Measurements from ENCODE around the gene ELMO3.

The ELMO3 gene

GRCh38 chr16:67199808-67200198 lies 872 bp downstream of the ELMO3 start:
- DNase-seq = no peak

- no peak for DNase-seq
Observed at GRCh38 chr16:67200491-67200890, 1.6 kb downstream of the ELMO3 start.

- DNase-seq = no peak
Observed at GRCh38 chr16:67201411-67202345, 2.7 kb downstream of the ELMO3 start.

- no peak for DNase-seq
Observed at GRCh38 chr16:67202426-67202825, 3.5 kb downstream of the ELMO3 start.

- no peak for DNase-seq
Observed at GRCh38 chr16:67202956-67203493, 4.1 kb downstream of the ELMO3 start.

GRCh38 chr16:67204076-67204475 lies 5.1 kb downstream of the ELMO3 start:
- no peak for DNase-seq

GRCh38 chr16:67206129-67206837 lies 7.4 kb downstream of the ELMO3 start:
- DNase-seq = no peak

GRCh38 chr16:67206838-67207248 lies 7.9 kb downstream of the ELMO3 start:
- DNase-seq = no peak

GRCh38 chr16:67207249-67208091 lies 8.5 kb downstream of the ELMO3 start:
- DNase-seq = no peak

GRCh38 chr16:67208154-67208896 lies 9.4 kb downstream of the ELMO3 start:
- DNase-seq = no peak

GRCh38 chr16:67209565-67209964 lies 10.6 kb downstream of the ELMO3 start:
- no peak for DNase-seq

GRCh38 chr16:67210069-67210937 lies 11.4 kb downstream of the ELMO3 start:
- DNase-seq = no peak

GRCh38 chr16:67211674-67212073 lies 12.7 kb downstream of the ELMO3 start:
- no peak for DNase-seq

GRCh38 chr16:67212766-67213165 lies 13.8 kb downstream of the ELMO3 start:
- no peak for DNase-seq

- DNase-seq = no peak
Observed at GRCh38 chr16:67213197-67214019, 14.5 kb downstream of the ELMO3 start.

- no peak for DNase-seq
Observed at GRCh38 chr16:67215706-67216105, 16.8 kb downstream of the ELMO3 start.

- no peak for DNase-seq
Observed at GRCh38 chr16:67216612-67217490, 17.9 kb downstream of the ELMO3 start.

- no peak for DNase-seq
Observed at GRCh38 chr16:67223992-67224391, 25.1 kb downstream of the ELMO3 start.

GRCh38 chr16:67226295-67226803 lies 27.4 kb downstream of the ELMO3 start:
- DNase-seq = no peak
